Inferior parietal cortex (tissue), 1 donor: Measurements from ENCODE around the gene HSPB7.
"Not testable (repeated sequence)": the region's sequence is repeated elsewhere in the genome, so short reads cannot be mapped to it uniquely, and the experiment has no call there.

Experiments
- DNase-seq: peaks from one replicate; pipeline ENCODE4 v3.0.0-alpha.2; 2016; ENCODE audit errors: extremely low spot score

The HSPB7 gene

DNA sequence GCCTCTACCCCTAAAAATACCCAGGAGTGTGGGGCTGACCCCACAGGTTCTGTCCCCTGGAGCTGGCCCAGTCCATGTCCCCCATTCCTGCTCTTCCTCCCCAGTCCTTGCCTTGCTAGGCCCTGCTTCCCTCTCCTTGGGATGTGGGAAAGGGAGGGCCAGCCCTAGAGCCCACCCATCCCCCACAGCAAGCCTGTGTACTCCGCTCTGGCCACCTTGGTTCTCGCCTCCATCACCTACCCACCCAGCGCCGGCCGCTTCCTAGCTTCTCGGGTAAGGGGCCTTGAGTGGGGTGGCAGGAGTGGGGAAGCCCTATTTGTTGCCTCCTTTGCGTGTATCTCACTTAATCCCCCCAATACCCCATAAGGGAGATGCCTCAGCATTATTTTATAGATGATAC, 32.5 kb upstream of the HSPB7 start:
- DNase-seq = no peak

DNA sequence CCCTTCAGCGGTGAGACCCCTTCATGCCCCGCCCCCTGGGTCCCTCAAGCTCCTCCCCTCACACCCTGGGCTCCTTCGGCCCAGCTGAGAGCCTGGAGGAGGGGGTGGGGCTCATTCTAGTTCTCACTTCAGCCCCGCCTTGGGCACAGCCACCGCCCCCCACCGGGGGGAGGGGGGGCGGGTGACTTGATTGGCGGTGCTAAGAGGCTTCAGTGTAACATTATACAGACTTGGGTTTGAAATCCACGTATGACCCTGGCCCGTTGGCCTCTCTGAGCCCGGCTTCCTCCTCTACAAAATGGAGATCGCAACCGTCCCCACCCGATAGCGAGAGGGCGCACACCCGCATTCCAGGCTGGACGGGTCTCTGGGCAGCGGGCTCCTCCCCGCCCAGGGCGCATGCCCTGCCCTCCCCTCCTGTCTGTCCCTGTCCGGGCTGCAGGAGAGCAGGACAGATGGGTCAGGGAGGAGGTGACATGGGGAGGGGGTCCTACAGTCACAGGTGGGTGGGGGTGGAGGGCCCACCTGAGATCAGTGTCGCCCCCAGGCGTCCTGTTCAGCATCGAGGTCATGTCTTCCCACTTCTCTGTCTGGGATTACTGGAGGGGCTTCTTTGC, 30.8 kb upstream of the HSPB7 start:
- DNase-seq = no peak

DNA sequence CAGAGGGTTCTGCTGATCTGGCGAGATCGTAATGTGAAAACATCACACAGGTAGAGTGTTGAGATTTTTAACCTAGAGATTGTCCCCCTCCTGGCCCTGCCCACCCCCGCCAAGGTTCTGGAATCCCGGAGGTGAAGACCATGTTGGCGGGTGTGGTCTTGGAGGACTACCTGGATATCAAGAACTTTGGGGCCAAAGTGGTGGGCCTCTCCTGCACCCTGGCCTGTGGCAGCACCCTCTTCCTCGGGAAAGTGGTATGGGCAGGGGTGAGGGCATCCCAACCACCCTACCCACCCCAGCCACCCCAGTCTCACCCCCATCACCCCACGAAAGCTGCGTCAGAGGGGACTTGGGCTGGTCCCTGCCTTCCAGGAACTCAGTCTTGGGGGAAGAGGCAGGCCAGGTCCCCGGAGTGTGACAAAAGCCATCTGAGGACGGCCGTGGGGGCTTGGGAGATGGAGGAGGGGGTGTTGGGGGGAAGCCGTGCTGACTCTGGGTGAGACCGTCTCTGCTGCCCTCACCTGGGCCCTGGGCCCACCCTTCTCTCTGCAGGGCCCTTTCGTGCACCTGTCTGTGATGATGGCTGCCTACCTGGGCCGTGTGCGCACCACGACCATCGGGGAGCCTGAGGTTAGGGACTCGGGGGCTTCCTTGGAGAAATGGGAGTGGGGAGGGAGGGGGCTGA, 30.1 kb upstream of the HSPB7 start:
- no peak for DNase-seq

DNA sequence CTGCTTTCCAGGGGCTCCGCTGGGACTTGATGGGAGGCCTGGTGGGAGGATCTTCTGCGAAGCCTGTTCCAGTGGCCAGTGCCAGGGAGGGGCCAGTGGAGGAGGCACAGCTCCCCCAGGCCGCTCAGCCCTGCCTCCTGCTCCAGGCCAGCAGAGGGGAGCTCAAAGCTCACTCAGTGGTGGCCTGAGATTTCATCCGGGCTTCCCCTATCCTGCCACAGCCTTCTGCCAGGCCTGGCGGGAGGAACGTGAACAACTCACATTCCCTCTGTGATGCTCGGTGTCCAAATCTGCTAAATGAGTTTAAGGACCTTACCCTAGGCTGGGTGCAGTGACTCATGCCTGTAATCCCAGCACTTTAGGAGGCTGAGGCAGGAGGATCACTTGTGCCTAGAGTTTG, 29.0 kb upstream of the HSPB7 start:
- no peak for DNase-seq

DNA sequence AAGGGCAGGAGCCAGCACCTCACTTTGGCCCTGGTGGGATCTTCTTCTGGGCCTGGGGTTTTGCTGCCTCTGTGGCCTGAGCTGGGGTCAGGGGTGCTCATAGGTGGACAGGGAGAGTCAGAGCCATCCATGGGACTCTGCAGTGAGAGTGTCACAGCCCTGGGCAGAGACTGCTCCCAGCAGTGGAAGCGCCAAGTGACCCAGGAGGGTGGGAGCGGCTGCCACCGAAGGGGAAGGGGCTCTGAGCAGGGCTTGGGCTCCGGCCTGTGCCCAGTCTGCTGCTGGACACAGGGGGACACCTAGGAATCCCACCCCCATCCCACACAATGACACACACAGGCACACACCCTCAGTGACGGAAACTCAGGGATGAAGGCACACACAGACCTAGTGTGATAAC, 26.1 kb upstream of the HSPB7 start:
- DNase-seq = no peak

DNA sequence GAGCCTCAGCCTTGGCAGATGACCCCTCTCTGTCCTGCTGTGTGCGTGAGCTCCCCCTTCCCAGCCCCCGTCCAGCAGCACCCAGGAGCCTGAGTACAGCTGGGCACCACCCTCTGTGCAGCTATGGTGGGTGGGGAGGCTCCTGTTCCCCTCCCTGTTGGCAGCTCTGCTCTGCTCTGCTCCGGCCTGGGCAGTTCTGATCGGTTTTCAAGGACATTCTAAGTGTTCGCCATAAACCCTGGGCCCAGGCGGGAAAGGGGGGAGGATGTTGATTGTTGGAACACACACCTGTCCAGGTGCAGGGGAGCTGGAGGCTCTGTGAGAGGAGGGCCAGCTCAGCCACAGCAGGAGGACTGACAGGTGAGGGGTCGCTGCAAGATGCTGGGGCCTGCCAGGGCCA, 25.7 kb upstream of the HSPB7 start, which contains the start of gene CLCNKB:
Gene CLCNKB (plus strand): TSS at position 262 of the 400 bp plus-strand sequence. CDS start 711 bp downstream, outside the sequence.
- DNase-seq = no peak

DNA sequence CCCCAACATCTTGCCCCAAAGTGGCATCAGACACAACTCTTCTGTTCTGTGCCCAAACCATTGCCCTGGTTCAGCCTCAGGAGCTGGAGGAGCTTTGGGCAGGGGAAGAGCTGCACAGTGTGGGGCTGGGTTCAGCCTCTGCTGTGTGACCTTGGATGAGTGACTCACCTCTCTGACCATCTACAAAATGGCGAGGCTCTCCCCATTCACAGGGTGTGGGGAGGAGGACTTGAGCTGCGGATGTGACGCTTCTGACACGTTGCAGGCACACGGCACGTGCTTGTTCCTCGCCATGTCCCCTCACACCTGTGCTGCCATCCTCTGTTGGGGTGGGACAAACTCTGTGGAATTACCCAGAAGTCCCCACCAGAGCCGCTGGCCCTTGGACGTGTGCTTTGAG, 24.8 kb upstream of the HSPB7 start:
- not testable (repeated sequence) for DNase-seq

DNA sequence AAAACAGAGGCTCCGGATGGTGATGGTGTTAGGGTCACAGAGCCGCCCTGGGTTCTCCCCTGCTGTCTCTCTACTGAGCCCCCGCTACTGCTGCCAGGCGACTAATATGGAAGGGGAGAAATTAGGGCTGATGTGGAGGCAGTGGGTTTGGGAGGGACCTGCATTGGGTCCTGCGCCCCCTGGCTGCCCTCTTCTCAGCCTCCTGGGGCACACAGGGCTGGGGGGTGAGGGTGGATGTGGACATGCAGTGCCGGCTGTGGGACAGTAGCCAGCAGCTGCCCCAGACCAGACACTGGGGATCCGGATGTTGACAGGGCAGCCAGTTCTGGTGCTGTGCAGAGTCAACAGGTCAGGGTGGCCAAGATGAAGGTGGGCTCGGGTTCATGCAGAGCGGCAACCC, 24.3 kb upstream of the HSPB7 start:
- no peak for DNase-seq

DNA sequence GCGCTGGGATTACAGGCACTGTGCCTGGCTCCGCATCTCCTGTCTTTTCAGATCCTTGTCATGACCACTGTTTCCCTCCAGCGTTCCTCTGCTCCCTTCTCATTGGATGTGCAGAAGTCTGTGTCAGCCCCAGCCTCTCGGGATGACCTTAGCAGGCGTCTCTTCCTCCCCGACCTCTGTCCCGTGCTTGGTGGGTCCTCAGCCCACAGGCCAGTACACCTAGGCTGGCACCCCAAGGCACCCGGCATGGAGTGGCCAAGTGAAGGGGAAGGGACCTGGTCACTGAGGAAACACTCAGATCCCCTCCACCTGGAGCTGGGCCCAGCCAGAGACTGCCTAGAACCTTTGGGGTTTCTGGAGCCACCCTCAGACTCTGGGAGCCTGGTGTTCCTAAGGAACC, 23.4 kb upstream of the HSPB7 start:
- no peak for DNase-seq

DNA sequence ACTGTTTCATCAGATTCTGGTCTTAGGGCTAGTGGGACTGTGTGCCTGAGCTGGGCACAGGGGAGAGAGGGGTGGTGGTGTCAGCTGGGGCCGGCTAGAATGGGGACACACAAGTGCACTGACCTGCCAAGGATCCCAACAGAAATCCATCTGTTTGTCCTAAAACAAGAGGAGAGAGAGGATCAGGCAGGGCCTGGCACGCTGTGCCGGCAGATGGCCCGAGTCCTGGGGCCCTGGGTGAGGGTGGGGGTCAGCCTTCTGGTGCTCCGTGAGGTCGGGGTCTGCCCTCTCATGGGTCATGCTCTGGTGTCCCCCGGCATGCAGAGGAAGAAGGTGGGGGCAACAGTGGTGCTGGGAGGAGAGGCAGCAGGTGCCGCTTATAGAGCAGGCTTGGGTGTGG, 22.0 kb upstream of the HSPB7 start:
- DNase-seq = not testable (repeated sequence)

DNA sequence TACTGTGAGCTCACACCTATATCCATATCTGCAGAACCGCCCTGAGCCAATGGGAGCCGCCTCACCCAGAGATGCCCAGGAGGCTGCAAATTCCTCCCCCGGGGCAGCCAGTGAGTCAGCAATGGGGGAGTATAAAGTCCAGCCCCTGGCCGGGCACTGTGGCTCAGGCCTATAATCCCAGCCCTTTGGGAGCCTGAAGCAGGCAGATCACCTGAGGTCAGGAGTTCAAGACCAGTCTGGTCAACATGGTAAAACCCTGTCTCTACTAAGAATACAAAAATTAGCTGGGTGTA, 20.7 kb upstream of the HSPB7 start:
- no peak for DNase-seq

DNA sequence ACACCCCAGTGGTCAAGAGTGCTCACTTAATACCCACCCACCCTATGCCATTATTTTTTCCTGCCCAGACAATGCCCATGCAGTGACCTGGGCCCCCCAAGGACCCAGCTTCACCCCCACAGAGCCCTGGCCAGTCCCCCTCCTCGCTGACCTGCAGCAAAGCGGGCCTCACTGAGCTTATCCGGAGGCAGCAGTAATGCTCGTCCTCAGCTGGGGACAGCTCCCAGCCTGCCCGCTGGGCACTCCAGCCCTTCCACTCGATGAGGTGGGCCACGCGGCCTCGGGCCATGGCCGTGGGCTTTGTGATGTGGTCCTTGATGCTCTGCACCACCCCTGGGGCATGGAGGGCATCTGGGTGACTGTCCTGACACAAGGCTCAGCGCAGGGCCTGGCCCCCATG, 18.6 kb upstream of the HSPB7 start:
- not testable (repeated sequence) for DNase-seq

DNA sequence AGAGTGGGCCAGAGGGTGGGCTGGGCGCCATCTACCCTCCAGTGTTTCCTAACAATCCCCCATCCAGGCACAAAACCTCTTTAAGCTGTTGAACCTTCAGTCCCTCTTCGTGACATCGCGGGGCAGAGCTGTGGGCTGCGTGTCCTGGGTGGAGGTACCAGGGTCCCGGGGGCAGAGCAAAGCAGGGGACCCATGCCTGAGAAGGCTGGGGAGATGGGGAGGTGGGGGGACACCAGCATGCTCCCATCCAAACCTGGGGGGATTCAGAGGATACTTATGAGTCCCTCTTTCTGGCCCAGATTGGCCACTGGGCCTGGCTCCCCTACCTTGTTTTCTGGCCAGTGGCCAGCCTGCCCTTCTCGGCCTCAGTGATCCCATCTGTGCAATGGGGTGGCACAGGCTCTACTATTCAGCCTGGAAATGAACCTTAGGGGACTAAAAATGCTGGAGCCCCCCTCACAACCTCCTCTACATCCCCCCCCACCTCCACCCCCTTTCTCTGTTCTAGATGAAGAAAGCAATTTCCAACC, 15.3 kb upstream of the HSPB7 start:
- DNase-seq = not testable (repeated sequence)

DNA sequence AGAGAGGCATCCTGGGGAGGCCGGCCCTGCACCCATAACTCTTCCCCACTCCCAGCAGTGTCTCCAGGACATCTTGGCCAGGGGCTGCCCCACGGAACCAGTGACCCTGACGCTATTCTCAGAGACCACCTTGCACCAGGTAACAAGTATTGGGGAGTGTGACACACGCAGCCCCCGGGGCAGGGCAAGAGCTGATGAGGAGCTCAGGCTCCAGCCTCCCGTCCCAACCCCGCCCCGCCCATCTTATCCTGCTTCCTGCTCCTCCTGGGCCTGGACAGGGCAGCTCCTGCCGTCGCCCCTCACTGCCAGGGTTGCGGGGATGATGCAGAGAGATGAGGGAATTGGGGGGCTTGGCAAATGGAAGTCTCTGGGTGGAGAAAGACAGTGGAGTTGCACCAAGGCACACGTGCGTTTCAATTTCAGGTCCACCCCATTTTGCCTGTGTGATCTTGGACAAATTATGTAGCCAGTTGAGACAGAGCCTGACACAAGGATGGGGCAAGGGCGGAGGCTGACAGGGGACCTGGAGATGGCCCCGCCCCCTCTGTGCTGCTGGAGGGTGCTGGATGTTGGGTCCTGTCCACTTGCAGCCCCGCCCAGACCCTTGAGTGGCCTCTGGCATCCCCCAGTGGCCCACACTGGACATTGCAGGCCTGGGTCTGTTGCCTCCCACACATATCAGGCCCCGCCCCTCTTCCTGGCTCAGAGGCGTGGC, 14.7 kb upstream of the HSPB7 start:
- peak; percentile 75 for DNase-seq

DNA sequence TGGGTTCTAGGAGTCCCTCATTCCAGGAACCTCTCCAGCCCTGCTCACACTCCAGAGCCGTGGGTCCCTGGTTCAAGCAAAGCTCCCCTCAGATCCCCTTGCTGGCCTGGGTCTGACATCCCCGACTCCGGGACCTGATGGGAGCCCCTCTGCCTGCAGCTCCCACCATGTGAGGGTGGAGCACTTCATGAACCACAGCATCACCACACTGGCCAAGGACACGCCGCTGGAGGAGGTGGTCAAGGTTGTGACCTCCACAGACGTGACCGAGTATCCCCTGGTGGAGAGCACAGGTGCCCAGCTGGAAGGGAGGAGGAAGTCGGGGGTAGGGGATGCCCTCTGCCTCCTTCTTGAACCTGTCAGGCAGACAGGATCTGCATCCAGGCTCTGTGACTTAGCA, 13.7 kb upstream of the HSPB7 start:
- no peak for DNase-seq

DNA sequence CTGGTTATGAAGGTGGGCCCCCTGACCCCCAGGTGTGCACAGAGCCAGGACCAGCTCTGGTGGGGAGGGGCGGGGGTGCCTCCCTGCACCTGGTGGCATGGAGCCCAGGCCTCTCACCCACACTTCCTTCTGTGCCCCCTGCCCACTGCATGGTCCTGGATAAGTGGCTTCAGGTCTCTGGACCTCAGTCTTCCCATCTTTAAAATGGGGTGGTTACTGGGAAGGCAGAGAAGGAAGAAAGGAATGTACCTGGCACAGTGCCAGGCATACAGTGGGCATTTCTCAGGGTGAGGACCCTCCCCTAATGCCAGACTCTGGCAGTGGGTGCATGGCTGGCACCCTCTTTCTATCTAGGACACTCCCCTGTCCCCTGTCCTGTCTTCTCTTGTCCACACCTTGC, 11.4 kb upstream of the HSPB7 start:
- DNase-seq = no peak

DNA sequence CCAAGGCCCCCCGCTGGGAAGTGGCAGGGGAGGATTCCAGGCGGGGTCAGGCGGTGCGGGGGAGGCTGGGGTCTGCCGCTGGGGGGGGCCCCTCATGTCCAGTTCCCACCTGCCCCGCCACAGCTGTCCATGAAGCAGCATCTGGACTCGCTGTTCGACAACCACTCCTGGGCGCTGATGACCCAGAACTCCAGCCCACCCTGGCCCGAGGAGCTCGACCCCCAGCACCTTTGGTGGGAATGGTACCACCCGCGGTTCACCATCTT, 11.1 kb upstream of the HSPB7 start:
- not testable (repeated sequence) for DNase-seq

DNA sequence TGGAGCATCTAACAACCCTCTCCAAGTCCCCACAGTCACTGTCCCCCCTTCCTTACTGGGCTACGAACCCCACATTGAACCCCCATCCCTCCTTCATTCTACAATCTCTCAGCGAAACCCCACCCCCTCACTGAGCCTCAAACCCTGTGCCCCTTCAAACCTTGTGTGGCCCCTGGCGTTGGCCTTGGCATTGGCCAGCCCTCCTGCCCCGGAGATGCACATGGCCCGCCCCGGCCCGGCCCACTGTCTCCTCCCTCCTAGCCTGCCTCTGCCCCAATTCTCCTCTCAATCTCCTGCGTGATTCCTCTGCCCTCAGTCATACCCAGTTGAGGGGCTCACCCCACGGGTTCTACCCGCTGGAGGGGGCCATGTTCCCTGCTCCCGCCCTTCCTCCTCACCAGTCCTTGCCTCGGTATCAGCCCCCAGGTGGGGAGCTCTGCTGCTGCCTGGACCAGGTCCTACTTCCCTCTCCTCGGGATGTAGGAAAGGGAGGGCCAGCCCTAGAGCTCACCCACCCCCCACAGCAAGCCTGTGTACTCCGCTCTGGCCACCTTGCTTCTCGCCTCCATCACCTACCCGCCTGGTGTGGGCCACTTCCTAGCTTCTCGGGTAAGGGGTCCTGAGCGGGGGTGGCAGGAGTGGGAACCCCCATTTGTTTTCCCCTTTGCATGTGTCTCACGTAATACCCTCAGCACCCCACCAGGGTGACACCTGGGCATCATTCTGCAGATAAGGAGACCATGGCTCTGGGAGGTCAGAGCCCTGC, 10.6 kb upstream of the HSPB7 start:
- DNase-seq = no peak

DNA sequence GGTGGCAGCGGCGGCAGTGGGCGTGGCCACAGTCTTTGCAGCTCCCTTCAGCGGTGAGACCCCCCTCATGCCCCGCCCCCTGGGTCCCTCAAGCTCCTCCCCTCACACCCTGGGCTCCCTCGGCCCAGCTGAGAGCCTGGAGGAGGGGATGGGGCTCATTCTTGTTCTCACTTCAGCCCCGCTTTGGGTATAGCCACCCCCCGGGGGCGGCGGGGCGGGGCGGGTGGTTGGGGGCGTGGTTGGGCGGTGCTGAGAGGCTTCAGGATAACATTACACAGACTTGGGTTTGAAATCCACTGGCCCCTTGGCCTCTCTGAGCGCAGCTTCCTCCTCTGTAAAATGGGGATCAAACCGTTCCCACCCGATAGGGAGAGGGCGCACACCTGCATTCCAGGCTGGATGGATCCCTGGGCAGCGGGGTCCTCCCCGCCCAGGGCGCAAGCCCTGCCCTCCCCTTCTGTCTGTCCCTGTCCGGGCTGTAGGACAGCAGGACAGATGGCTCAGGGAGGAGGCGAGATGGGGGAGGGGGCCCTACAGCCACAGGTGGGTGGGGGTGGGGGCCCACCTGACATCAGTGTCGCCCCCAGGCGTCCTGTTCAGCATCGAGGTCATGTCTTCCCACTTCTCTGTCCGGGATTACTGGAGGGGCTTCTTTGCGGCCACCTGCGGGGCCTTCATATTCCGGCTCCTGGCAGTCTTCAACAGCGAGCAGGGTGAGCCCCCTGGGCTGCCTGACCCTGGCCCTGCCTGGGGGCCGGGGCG, 9.1 kb upstream of the HSPB7 start:
- no peak for DNase-seq

DNA sequence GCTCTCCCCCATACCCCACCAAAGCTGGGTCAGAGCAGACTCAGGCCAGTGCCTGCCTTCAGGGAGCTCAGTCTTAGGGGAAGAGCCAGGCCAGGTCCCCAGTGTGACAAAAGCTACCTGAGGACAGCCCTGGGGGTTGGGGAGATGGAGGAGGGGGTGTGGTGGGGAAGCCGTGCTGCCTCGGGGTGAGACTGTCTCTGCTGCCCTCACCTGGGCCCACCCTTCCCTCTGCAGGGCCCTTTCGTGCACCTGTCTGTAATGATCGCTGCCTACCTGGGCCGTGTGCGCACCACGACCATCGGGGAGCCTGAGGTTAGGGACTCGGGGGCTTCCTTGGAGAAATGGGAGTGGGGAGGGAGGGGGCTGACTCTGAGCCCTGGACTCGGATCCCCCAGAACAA, 8.5 kb upstream of the HSPB7 start:
- DNase-seq = not testable (repeated sequence)

DNA sequence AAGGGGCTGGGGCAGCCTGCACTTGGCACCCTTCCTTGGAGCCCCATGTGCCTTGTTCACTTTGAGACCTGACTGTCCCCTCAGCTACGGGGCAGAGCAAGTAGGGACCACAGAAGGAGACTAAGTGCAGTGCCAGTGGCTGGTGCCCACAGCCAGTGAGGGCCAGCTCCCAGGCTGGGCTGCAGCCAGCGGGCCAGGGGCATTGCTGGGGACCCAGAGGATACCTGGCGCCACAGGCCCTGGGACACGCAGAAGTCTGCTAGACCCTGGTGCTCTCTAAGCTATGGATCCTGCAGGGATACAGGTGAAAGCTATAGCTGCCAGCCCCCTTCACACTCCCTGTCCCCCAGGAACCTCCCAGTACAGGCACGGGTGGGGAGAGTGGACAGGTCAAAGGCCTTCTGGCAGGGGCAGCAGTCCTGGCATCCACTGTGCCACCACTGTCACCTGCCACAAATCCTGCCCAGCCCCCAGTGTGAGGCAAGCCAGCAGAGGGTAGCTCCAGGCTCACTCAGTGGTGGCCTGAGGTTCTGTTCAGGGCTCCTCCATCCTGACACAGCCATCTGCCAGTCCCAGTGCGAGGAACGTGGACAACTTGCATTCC, 5.3 kb upstream of the HSPB7 start:
- no peak for DNase-seq
